22Rv1 (cell line): Measurements from ENCODE around the gene MCRS1.

Experiments used
- ZFX ChIP-seq: fragments of 450-650 bp; IDR thresholded peaks from 2 replicates; pipeline ENCODE4 v1.6.1; 2017; ENCODE audit warnings: antibody characterized with exemption, borderline replicate concordance
- TF ChIP-seq, protein P1 (sequence below): fragments of 450-650 bp; IDR thresholded peaks from 2 replicates; pipeline ENCODE4 v1.5.1; 2017; ENCODE audit warnings: mild to moderate bottlenecking

DNA sequence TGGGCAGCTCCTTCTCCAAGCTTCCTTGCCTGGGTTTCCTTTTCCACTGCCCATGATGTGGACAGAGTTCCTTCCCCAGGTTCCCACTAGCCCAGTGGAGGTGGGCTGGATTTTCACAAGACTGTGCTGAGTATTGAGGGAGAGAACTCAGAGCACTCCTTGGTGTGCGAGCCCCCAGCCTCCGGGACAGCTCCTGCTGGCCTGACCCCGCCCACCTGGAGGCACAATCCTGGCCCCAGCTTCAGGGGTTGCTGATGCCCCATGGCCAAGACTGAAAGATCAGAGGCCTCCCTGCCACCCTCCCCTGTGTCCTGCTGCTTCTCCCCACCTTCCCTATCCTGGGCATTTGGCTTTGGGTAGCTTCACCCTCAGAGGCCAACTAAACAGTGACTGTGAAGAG lies 21.5 kb downstream of the MCRS1 start:
- TF ChIP-seq, protein P1, sequence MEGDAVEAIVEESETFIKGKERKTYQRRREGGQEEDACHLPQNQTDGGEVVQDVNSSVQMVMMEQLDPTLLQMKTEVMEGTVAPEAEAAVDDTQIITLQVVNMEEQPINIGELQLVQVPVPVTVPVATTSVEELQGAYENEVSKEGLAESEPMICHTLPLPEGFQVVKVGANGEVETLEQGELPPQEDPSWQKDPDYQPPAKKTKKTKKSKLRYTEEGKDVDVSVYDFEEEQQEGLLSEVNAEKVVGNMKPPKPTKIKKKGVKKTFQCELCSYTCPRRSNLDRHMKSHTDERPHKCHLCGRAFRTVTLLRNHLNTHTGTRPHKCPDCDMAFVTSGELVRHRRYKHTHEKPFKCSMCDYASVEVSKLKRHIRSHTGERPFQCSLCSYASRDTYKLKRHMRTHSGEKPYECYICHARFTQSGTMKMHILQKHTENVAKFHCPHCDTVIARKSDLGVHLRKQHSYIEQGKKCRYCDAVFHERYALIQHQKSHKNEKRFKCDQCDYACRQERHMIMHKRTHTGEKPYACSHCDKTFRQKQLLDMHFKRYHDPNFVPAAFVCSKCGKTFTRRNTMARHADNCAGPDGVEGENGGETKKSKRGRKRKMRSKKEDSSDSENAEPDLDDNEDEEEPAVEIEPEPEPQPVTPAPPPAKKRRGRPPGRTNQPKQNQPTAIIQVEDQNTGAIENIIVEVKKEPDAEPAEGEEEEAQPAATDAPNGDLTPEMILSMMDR, result no peak
- no peak for TF ChIP-seq ZFX
